Psoas muscle (tissue), 8 donors: ENCODE results near the gene OR1A1. TPM values are rescaled to one million over a fixed set of nuclear protein-coding genes. Genes with fewer than 3 reads are reported as not detected.
"Not testable (repeated sequence)": the region's sequence is repeated elsewhere in the genome, so short reads cannot be mapped to it uniquely, and the experiment has no call there.

Source experiments
- ATAC-seq, 4 donors: fragments of 200-7000 bp; cut with Tn5 transposase; one replicate each; pipeline ENCODE4 v1.9.1; 2020; ENCODE audit warnings: moderate library complexity in 3 of 4, mild to moderate bottlenecking in 2 of 4
- DNase-seq, 2 donors: peaks; one replicate each; pipeline ENCODE4 v3.0.0-alpha.2; 2020
- H3K27ac ChIP-seq: fragments of 200-600 bp; one replicate; pipeline ENCODE4 v1.8.0; 2022
- H3K27me3 ChIP-seq, 3 donors: fragments of 200-600 bp in 1 of 3; one replicate each; pipeline versions ENCODE4 v1.6.1 to v1.8.0; 2013 to 2022; ENCODE audit warnings: low read length in 2 of 3, mild to moderate bottlenecking in 2 of 3, moderate library complexity in 1 of 3; ENCODE audit not compliant: insufficient read depth in 3 of 3
- H3K36me3 ChIP-seq, 2 donors: fragments of 200-600 bp in 1 of 2; one replicate each; pipeline versions ENCODE4 v1.6.1 to v1.8.0; 2013 to 2022; ENCODE audit warnings: low read depth in 1 of 2, mild to moderate bottlenecking in 1 of 2, moderate library complexity in 1 of 2; ENCODE audit not compliant: insufficient read depth in 1 of 2
- H3K4me1 ChIP-seq: fragments of 200-600 bp; one replicate; pipeline ENCODE4 v1.8.0; 2022
- H3K4me3 ChIP-seq: fragments of 200-600 bp; one replicate; pipeline ENCODE4 v1.8.0; 2022; ENCODE audit warnings: mild to moderate bottlenecking
- H3K9me3 ChIP-seq: fragments of 200-600 bp; one replicate; pipeline ENCODE4 v1.8.0; 2022
- CTCF ChIP-seq: fragments of 200-600 bp; IDR thresholded peaks from one replicate; pipeline ENCODE4 v1.8.0; 2022; ENCODE audit warnings: antibody characterized with exemption
- WGBS, 3 donors: extraction: QIAGEN DNeasy Blood & Tissue Kit; methylation state at CpG; one replicate each; pipeline versions ENCODE4 v1.1.6 to v1.1.7; 2013; 5-methylcytosine and 5-hydroxymethylcytosine counted together
- intact Hi-C, 2 donors: fragments of 100-400 bp; cut with DNase I; formaldehyde crosslinking; loops; one replicate each; pipeline versions ENCODE4 v1.11.0 to v1.14.2; 2022
- polyA plus RNA-seq, 3 donors: library from polyadenylated mRNA; stranded (reverse); fragments of 200-250 nt; gene quantifications; one replicate each; pipeline ENCODE4 v1.2.3, GENCODE V29; 2013
- total RNA-seq, 4 donors: library from RNA; stranded (reverse); fragmentation: NEBNext Ultra II Directional in 2 of 4; extraction: Animal tissue kit (Norgen Biotek cat#: 25700) in 2 of 4; gene quantifications; one replicate each; pipeline versions ENCODE4 v1.2.1 to v1.2.4, GENCODE V29; 2021 to 2023
- donor health status: healthy with polysubstance abuse.
- donor health status: DM: no; HTN: no; CAD: no; lungs with moderate emphysema.
- donor health status: Bipolar disorder and iron deficiency.
- donor health status: healthy.
- donor health status: DM: yes; HTN: yes; CAD: no.
- donor health status: DM: no; HTN: no; CAD: no.
- donor health status: DM: no; HTN: no; CAD: no.
- donor health status: DM: yes; HTN: yes; CAD: no.

The OR1A1 gene
- total and polyA plus RNA-seq, 7 donors = not detected

- H3K4me1 ChIP-seq, H3K9me3 ChIP-seq, ATAC-seq, H3K27ac ChIP-seq, H3K27me3 ChIP-seq, DNase-seq, H3K4me3 ChIP-seq, intact Hi-C loops, H3K36me3 ChIP-seq: not testable (repeated sequence)
- WGBS, 3 donors = 78 to 94% methylated on average over 1 of the region's 1 CpG; no CpG with 5 or more reads in 1 of the 3 donors
Measured at GRCh38 chr17:3241044-3241443, 33.6 kb downstream of the OR1A1 start.

GRCh38 chr17:3244841-3245240 lies 37.4 kb downstream of the OR1A1 start:
- H3K4me1 ChIP-seq, H3K36me3 ChIP-seq, H3K4me3 ChIP-seq, DNase-seq, H3K27me3 ChIP-seq, ATAC-seq, intact Hi-C loops, H3K27ac ChIP-seq, H3K9me3 ChIP-seq: not testable (repeated sequence)
- WGBS, 3 donors = 45 to 50% (median 49%) methylated on average over 1 of the region's 1 CpG

- WGBS, 3 donors = 85 to 97% methylated on average over 1 of the region's 2 CpGs; no CpG with 5 or more reads in 1 of the 3 donors
- H3K9me3 ChIP-seq, H3K27ac ChIP-seq, DNase-seq, H3K4me3 ChIP-seq, ATAC-seq, H3K27me3 ChIP-seq, H3K36me3 ChIP-seq, intact Hi-C loops, H3K4me1 ChIP-seq: not testable (repeated sequence)
Measured at GRCh38 chr17:3249013-3249412, 41.5 kb downstream of the OR1A1 start.

GRCh38 chr17:3256575-3256974 lies 49.1 kb downstream of the OR1A1 start:
- DNase-seq (no peak), ATAC-seq (no peak)
- intact Hi-C loops = no loop called here
- TF ChIP-seq CTCF = no peak
- 88 to 92% (median 92%) methylated on average over 8 of the region's 8 CpGs for WGBS, 3 donors
- no peaks in the 10 kb centered on the region for H3K4me1 ChIP-seq
- H3K36me3 ChIP-seq = no peaks in the 10 kb centered on the region
- H3K27me3 ChIP-seq = peaks cover 0 to 4% (median 2%) of the 10 kb centered on the region in 3 donors
- no peak overlapping the region for H3K27ac ChIP-seq
- H3K4me3 ChIP-seq = no peak overlapping the region
- no peaks in the 10 kb centered on the region for H3K9me3 ChIP-seq

GRCh38 chr17:3260163-3260562 lies 52.7 kb downstream of the OR1A1 start:
- intact Hi-C loops = no loop called here
- Histone ChIP-seq H3K36me3 (no peaks in the 10 kb centered on the region), H3K27ac (no peak overlapping the region), H3K27me3 (peaks cover 0 to 4% (median 2%) of the 10 kb centered on the region in 3 donors), H3K4me3 (no peak overlapping the region), H3K9me3 (no peaks in the 10 kb centered on the region), H3K4me1 (no peaks in the 10 kb centered on the region)
- no peak for TF ChIP-seq CTCF
- no peak for DNase-seq
- ATAC-seq = no peak
- WGBS, 3 donors = 74 to 81% (median 77%) methylated on average over 1 of the region's 1 CpG

- Histone ChIP-seq H3K4me3 (no peak overlapping the region), H3K9me3 (no peaks in the 10 kb centered on the region), H3K36me3 (no peaks in the 10 kb centered on the region), H3K27me3 (peaks cover 0 to 4% (median 2%) of the 10 kb centered on the region in 3 donors), H3K27ac (no peak overlapping the region), H3K4me1 (no peaks in the 10 kb centered on the region)
- WGBS, 3 donors = 67 to 70% (median 70%) methylated on average over 13 of the region's 13 CpGs
- ATAC-seq = no peak
- no peak for TF ChIP-seq CTCF
- DNase-seq = no peak
- intact Hi-C loops = no loop called here
Measured at GRCh38 chr17:3260600-3260999, 53.1 kb downstream of the OR1A1 start.

Other genes starting within 250 kb of the OR1A1 start
- gene OR1D5, start 144.1 kb upstream of the OR1A1 start, total RNA-seq = not detected
- not detected for gene OR1D5, start 144.1 kb upstream of the OR1A1 start, polyA plus RNA-seq
- gene OR1D2, start 103.2 kb upstream of the OR1A1 start, total RNA-seq = not detected
- not detected for gene OR1D2, start 103.2 kb upstream of the OR1A1 start, polyA plus RNA-seq
- gene OR1G1, start 80.1 kb upstream of the OR1A1 start, total RNA-seq = not detected
- gene OR1G1, start 80.1 kb upstream of the OR1A1 start, polyA plus RNA-seq = not detected
- not detected for gene OR1A2, start 10.1 kb upstream of the OR1A1 start, total RNA-seq
- not detected for gene OR1A2, start 10.1 kb upstream of the OR1A1 start, polyA plus RNA-seq
- gene OR3A1, start 90.7 kb downstream of the OR1A1 start, total RNA-seq = not detected
- gene OR3A1, start 90.7 kb downstream of the OR1A1 start, polyA plus RNA-seq = not detected
- gene OR3A2, start 178.6 kb downstream of the OR1A1 start, total RNA-seq = under 1 TPM in 2 of 4 donors, not detected in 2; 0.36 to 0.40 TPM
- gene OR3A2, start 178.6 kb downstream of the OR1A1 start, polyA plus RNA-seq = under 1 TPM in 1 of 3 donors, not detected in 2; 0.04 TPM
- gene OR1E1, start 190.7 kb downstream of the OR1A1 start, total RNA-seq = under 1 TPM in 1 of 4 donors, not detected in 3; 0.34 TPM
- gene OR1E1, start 190.7 kb downstream of the OR1A1 start, polyA plus RNA-seq = under 1 TPM in 1 of 3 donors, not detected in 2; 0.04 TPM
- gene OR3A3, start 203.7 kb downstream of the OR1A1 start, total RNA-seq = not detected
- not detected for gene OR3A3, start 203.7 kb downstream of the OR1A1 start, polyA plus RNA-seq
- not detected for gene OR1E2, start 226.2 kb downstream of the OR1A1 start, total RNA-seq
- not detected for gene OR1E2, start 226.2 kb downstream of the OR1A1 start, polyA plus RNA-seq